GM06990 (cell line): ENCODE results near the gene ALDH5A1.

ENCODE experiments used
- DNase-seq: peaks from one replicate; pipeline ENCODE4 v3.0.0-alpha.2; 2011; ENCODE audit not compliant: insufficient read length; ENCODE audit errors: extremely low read depth
- H3K27me3 ChIP-seq: replicated peaks from 2 replicates; pipeline ENCODE4 v1.6.0; 2011; ENCODE audit warnings: low read length; ENCODE audit not compliant: control insufficient read depth, insufficient read depth
- H3K36me3 ChIP-seq: 2 replicates; pipeline ENCODE4 v1.5.1; 2011; ENCODE audit warnings: low read length; ENCODE audit not compliant: control insufficient read depth, insufficient read depth
- H3K4me3 ChIP-seq: replicated peaks from 2 replicates; pipeline ENCODE4 v1.5.1; 2011; ENCODE audit warnings: low read depth, mild to moderate bottlenecking, control low read depth, low read length
- CTCF ChIP-seq: IDR thresholded peaks from 2 replicates; pipeline ENCODE4 v1.5.1; 2011; ENCODE audit warnings: low read length, control low read depth, mild to moderate bottlenecking, inconsistent platforms; ENCODE audit not compliant: insufficient read depth, poor library complexity, severe bottlenecking

The ALDH5A1 gene

DNA sequence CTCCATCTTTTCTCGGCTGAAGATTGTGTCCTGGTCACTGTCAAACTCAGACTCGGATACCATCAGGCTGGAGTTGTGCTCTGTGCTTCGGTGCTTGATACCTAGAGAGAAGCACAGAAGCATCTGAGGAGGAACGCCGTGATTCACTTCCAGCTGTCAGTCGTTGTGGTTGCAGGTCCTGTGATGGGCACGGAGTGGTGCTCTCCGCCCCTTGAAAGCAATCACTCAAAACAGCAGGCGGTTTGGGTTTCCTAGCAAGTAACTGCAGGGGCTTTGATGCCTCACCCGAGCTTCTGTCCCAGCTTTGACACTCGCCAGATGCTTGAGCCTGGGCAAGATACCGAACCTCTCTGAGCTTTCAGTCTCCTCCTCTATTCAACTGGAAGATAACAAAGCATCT lies 52.5 kb downstream of the ALDH5A1 start:
- no peak overlapping the region for H3K4me3 ChIP-seq
- no peaks in the 10 kb centered on the region for H3K36me3 ChIP-seq
- no peak for TF ChIP-seq CTCF
- no peak for DNase-seq
- H3K27me3 ChIP-seq = no peaks in the 10 kb centered on the region

DNA sequence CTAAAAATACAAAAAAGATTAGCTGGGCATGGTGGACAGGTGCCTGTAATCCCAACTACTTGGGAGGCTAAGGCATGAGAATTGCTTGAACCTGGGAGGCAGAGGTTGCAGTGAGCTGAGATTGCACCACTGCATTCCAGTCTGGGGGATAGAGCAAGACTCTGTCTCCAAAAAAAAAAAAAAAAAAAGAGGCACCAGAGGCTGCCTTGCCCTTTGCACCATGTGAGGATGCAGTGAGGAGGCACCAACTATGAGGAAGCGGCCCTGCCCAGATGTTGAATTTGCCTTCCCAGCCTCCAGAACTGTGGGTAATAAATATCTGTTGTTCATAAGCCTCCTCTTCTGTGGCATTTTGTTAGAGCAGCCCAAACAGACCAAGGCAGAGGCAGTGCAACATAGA lies 54.4 kb downstream of the ALDH5A1 start:
- no peaks in the 10 kb centered on the region for H3K27me3 ChIP-seq
- no peak for DNase-seq
- no peak for TF ChIP-seq CTCF
- no peak overlapping the region for H3K4me3 ChIP-seq
- no peaks in the 10 kb centered on the region for H3K36me3 ChIP-seq

- no peaks in the 10 kb centered on the region for H3K36me3 ChIP-seq
- DNase-seq = no peak
- no peak for TF ChIP-seq CTCF
- no peaks in the 10 kb centered on the region for H3K27me3 ChIP-seq
- no peak overlapping the region for H3K4me3 ChIP-seq
Measured at GRCh38 chr6:24549674-24550353, 55.0 kb downstream of the ALDH5A1 start.

DNA sequence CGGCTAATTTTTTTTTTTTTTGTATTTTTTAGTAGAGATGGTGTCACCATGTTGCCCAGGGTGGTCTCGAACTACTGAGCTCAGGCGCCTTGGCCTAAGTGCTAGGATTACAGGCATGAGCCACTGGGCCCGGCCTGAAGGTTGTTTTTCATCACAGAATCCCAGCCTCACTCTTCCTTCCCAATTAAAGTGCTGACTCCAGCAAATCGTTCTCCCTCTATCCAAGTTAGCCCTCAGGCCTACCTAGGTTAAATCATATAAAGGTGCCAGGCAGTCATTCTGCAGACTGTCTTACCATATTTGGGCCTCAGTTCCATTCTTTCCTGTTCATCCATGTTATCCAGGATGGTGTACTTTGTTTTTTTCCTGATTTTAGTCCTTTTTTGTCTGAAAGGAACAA lies 56.4 kb downstream of the ALDH5A1 start:
- Histone ChIP-seq H3K27me3 (no peaks in the 10 kb centered on the region), H3K36me3 (no peaks in the 10 kb centered on the region), H3K4me3 (no peak overlapping the region)
- no peak for TF ChIP-seq CTCF
- DNase-seq = no peak

GRCh38 chr6:24554474-24554873 lies 59.7 kb downstream of the ALDH5A1 start:
- Histone ChIP-seq H3K27me3 (no peaks in the 10 kb centered on the region), H3K4me3 (no peak overlapping the region), H3K36me3 (no peaks in the 10 kb centered on the region)
- no peak for TF ChIP-seq CTCF
- peak; percentile 20 for DNase-seq

GRCh38 chr6:24558516-24558915 lies 63.7 kb downstream of the ALDH5A1 start:
- no peak for DNase-seq
- Histone ChIP-seq H3K4me3 (no peak overlapping the region), H3K27me3 (no peaks in the 10 kb centered on the region), H3K36me3 (no peaks in the 10 kb centered on the region)
- TF ChIP-seq CTCF = no peak
